Peyer's patch (tissue), 4 donors: ENCODE results near the gene EFHC1.

Experiments
- CTCF ChIP-seq, 6 experiments: fragments of 450-650 bp in 4 of 6; fragments of 200-600 bp in 2 of 6; sonication (generic) in 1 of 6; IDR thresholded peaks; one replicate each; pipeline ENCODE4 v1.5.1; 2017 to 2019; ENCODE audit warnings: antibody characterized with exemption in 6 of 6, mild to moderate bottlenecking in 3 of 6, moderate library complexity in 1 of 6
- POLR2A ChIP-seq, 2 donors: fragments of 450-650 bp; IDR thresholded peaks; one replicate each; pipeline ENCODE4 v1.5.1; 2017; ENCODE audit warnings: antibody characterized with exemption in 2 of 2, mild to moderate bottlenecking in 2 of 2, moderate library complexity in 2 of 2

DNA sequence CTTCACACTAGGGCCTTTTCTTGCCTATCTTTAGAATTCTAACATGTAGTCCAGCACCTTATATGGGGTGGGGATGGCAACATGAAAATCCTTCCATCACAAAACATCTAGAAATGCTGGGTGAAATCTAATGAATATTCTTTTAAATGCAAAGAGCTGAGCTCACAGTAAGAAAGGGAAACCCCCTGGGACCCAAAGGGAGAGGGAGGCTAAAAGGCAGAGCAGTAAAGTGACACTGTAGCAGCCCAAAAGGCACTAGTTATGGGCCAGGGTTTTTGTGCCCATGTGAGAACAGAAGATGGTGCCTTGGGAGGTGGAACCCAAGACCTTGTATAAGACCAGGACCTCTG is 90.0 kb downstream of the EFHC1 start:
- TF ChIP-seq CTCF (IDR thresholded peaks at IDR 0.05), result no peak
- TF ChIP-seq POLR2A (IDR thresholded peaks at IDR 0.05), result no peak
